Esophagus muscularis mucosa (tissue), 4 donors: ENCODE measurements around the gene MIEF2. TPM values are rescaled to one million over a fixed set of nuclear protein-coding genes. Genes with fewer than 3 reads are reported as not detected.

ENCODE experiments used
- DNase-seq: peaks from one replicate; pipeline ENCODE4 v3.0.0-alpha.2; 2017; ENCODE audit errors: extremely low spot score
- H3K27ac ChIP-seq, 4 donors: fragments of 200-600 bp; sonication (generic); replicated peaks in 1 of 4; 1 replicate in 3 of 4; 2 replicates in 1 of 4; pipeline ENCODE4 v1.5.1; 2016 to 2019; ENCODE audit warnings: mild to moderate bottlenecking in 1 of 4
- H3K27me3 ChIP-seq, 4 donors: fragments of 200-600 bp; sonication (generic); one replicate each; pipeline versions ENCODE4 v1.5.1 to v1.6.0; 2016 to 2019
- H3K36me3 ChIP-seq, 4 donors: fragments of 200-600 bp; sonication (generic); one replicate each; pipeline ENCODE4 v1.5.1; 2016 to 2019
- H3K4me1 ChIP-seq, 4 donors: fragments of 200-600 bp; sonication (generic); one replicate each; pipeline ENCODE4 v1.5.1; 2016 to 2019
- H3K4me3 ChIP-seq, 4 donors: fragments of 200-600 bp; sonication (generic); 1 replicate in 2 of 4; 2 replicates in 2 of 4; pipeline ENCODE4 v1.5.1; 2016 to 2019; ENCODE audit warnings: mild to moderate bottlenecking in 4 of 4, moderate library complexity in 1 of 4
- H3K9me3 ChIP-seq, 4 donors: fragments of 200-600 bp; sonication (generic); 1 replicate in 3 of 4; 2 replicates in 1 of 4; pipeline ENCODE4 v1.5.1; 2016 to 2019
- CTCF ChIP-seq, 3 experiments: fragments of 200-600 bp in 2 of 3; fragments of 450-650 bp in 1 of 3; sonication (generic) in 2 of 3; IDR thresholded peaks; one replicate each; pipeline ENCODE4 v1.5.1; 2017 to 2019; ENCODE audit warnings: antibody characterized with exemption in 3 of 3, mild to moderate bottlenecking in 2 of 3, moderate library complexity in 1 of 3
- EP300 ChIP-seq: sonication (generic); formaldehyde crosslinking; IDR thresholded peaks from one replicate; pipeline ENCODE4 v1.6.1; 2017; ENCODE audit warnings: antibody characterized with exemption
- POLR2A ChIP-seq: fragments of 450-650 bp; IDR thresholded peaks from one replicate; pipeline ENCODE4 v1.6.1; 2017; ENCODE audit warnings: antibody characterized with exemption, moderate library complexity, mild to moderate bottlenecking, low read depth
- POLR2AphosphoS5 ChIP-seq, 2 donors: sonication (generic); formaldehyde crosslinking; IDR thresholded peaks; one replicate each; pipeline ENCODE4 v1.6.1; 2017; ENCODE audit warnings: antibody characterized with exemption in 2 of 2
- WGBS: methylation state at CpG from one replicate; pipeline ENCODE4 v1.1.5; 2018; 5-methylcytosine and 5-hydroxymethylcytosine counted together
- intact Hi-C: fragments of 100-400 bp; cut with DNase I; formaldehyde crosslinking; loops from one replicate; pipeline ENCODE4 v1.15.1; 2023
- total RNA-seq, 4 donors: library from RNA; depleted of rRNA; stranded (reverse); fragments of >200 nt; gene quantifications; one replicate each; pipeline versions ENCODE4 v1.1.0 to v1.2.1, GENCODE V29; 2016

The MIEF2 gene
- total RNA-seq, 4 donors from 2014 or later = 10.8 to 27.2 (median 17.9) TPM

DNA sequence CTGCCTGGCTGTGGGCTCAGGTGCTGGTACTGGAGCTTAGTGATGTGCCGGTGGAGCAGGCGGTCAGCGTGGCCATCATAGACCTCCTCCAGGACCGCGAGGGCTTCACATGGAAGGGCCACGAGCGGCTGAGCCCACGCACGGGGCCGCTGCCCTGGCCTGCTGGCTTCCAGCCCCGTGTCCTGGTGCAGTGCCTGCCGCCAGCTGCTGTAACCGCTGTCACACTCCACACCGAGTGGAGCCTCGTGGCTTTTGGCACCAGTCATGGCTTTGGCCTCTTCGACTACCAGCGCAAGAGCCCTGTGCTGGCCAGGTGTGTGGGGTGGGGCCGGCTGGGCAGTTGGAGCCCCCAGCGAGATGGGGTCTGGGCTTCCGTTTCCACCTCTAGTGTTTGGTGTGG, 23.0 kb upstream of the MIEF2 start:
- peaks cover 0 to 4% (median 0%) of the 10 kb centered on the region in 4 donors for H3K4me1 ChIP-seq
- 93% methylated on average over 5 of the region's 20 CpGs for WGBS
- TF ChIP-seq EP300 (no peak), POLR2AphosphoS5 (IDR thresholded peaks at IDR 0.05) (no peak), CTCF (IDR thresholded peaks at IDR 0.05) (no peak), POLR2A (no peak)
- no peaks in the 10 kb centered on the region for H3K27me3 ChIP-seq
- no peak overlapping the region for H3K27ac ChIP-seq
- no peak overlapping the region for H3K4me3 ChIP-seq
- no peak for DNase-seq
- intact Hi-C loops = no loop called here
- peaks cover 22 to 96% (median 82%) of the 10 kb centered on the region in 4 donors for H3K36me3 ChIP-seq
- H3K9me3 ChIP-seq = no peaks in the 10 kb centered on the region

DNA sequence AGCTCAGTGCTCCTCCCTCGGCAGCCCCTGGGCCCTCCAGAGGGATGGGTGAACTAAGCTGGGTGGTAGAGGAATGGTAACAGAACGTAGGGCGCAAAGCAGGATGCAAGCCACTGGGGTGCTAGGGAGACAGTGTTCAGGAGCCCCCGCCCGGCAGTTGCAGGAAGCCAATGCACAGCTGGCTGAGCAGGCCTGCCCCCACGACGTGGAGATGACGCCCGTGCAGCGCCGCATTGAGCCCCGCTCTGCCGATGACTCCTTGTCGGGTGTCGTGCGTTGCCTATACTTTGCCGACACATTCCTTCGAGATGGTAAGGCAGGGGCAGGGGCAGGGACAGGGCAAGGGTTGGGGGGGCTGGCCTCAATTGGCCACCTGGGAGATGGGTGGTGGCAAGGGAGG, 22.2 kb upstream of the MIEF2 start:
- WGBS = 80% methylated on average over 7 of the region's 18 CpGs
- no peak overlapping the region for H3K4me3 ChIP-seq
- no peak for TF ChIP-seq EP300
- no peak for TF ChIP-seq CTCF (IDR thresholded peaks at IDR 0.05)
- no peak for TF ChIP-seq POLR2A
- no peak for TF ChIP-seq POLR2AphosphoS5 (IDR thresholded peaks at IDR 0.05)
- H3K27me3 ChIP-seq = no peaks in the 10 kb centered on the region
- peaks cover 22 to 96% (median 81%) of the 10 kb centered on the region in 4 donors for H3K36me3 ChIP-seq
- H3K4me1 ChIP-seq = peaks cover 0 to 4% (median 0%) of the 10 kb centered on the region in 4 donors
- H3K9me3 ChIP-seq = no peaks in the 10 kb centered on the region
- no peak for DNase-seq
- H3K27ac ChIP-seq = no peak overlapping the region
- intact Hi-C loops = no loop called here

GRCh38 chr17:18240449-18240848, 20.0 kb upstream of the MIEF2 start:
- Histone ChIP-seq H3K27me3 (no peaks in the 10 kb centered on the region), H3K4me1 (peaks cover 0 to 4% (median 0%) of the 10 kb centered on the region in 4 donors), H3K4me3 (no peak overlapping the region), H3K27ac (no peak overlapping the region), H3K9me3 (no peaks in the 10 kb centered on the region), H3K36me3 (peaks cover 28 to 96% (median 81%) of the 10 kb centered on the region in 4 donors)
- intact Hi-C loops = no loop called here
- DNase-seq = no peak
- WGBS = 94% methylated on average over 3 of the region's 19 CpGs
- no peak for TF ChIP-seq CTCF (IDR thresholded peaks at IDR 0.05)
- no peak for TF ChIP-seq EP300
- no peak for TF ChIP-seq POLR2A
- TF ChIP-seq POLR2AphosphoS5 (IDR thresholded peaks at IDR 0.05) = no peak

- Histone ChIP-seq H3K9me3 (no peaks in the 10 kb centered on the region), H3K4me3 (no peak overlapping the region), H3K4me1 (peaks cover 0 to 4% (median under 1%) of the 10 kb centered on the region in 4 donors), H3K36me3 (peaks cover 31 to 96% (median 81%) of the 10 kb centered on the region in 4 donors), H3K27ac (no peak overlapping the region), H3K27me3 (no peaks in the 10 kb centered on the region)
- 90% methylated on average over 18 of the region's 28 CpGs for WGBS
- intact Hi-C loops = no loop called here
- no peak for DNase-seq
- TF ChIP-seq POLR2AphosphoS5 (IDR thresholded peaks at IDR 0.05) (no peak), CTCF (IDR thresholded peaks at IDR 0.05) (no peak), EP300 (no peak), POLR2A (no peak)
Observed at GRCh38 chr17:18241229-18241871, 19.1 kb upstream of the MIEF2 start.
